ENCODE results near the gene FEV. TPM values are rescaled to one million over a fixed set of nuclear protein-coding genes. Genes with fewer than 3 reads are reported as not detected.

Gene FEV
- total and polyA plus RNA-seq, 2 donors (not counting 3 experiments of a cell fraction or from before 2014, with no cell fraction given) = not detected

DNA sequence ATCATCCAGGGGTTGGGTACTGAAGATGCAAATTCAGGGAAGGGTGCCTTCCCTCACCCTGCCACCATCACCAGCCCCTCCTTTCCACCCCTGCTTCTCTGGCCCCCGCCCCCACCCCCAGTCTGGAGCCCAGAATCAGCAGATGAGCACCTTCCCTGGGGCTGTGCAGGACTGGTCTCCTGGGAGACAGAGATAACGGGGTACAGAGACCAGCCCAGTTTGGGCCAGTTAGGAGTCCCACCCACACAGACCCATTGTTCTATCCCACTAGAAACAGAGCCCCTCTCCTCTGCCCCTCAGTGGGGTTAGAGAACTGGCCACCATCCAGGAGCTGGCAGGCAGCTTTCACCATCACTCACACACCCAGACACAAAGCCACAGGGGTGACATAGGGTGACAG, 12.7 kb upstream of the FEV start:
- H3K4me1 ChIP-seq (ENCODE audit: control insufficient read depth, extremely low read depth, insufficient read depth, low read length) = peaks cover 5% of the 10 kb centered on the region
- dilution Hi-C loops (cut with MboI; ENCODE audit: extremely low pct_ligation_motif_present, low sequenced_read_pairs) = no loop called here

DNA sequence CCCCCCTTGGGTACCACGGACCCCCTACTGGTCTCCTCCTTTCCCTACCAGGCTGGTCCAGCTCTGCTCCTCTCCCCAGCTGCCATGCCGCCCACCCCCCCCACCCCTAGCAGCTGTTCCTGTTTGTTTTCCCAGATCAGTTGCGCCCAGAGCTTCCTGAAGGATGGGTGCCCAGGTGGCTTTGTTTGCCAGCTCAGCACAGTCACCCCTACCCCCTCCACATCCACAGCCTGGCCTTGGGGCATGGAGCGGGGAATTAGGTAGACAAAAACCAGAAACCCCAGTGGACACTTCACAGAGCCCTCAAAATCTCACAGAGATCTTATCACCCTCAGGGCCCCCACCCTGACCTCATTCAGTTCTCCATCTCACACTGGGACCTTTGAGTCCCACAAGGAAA, 12.0 kb upstream of the FEV start:
- H3K27me3 ChIP-seq (ENCODE audit: control insufficient read depth in 2 of 2, insufficient read depth in 2 of 2, low read length in 2 of 2) = peaks cover 76 to 79% of the 10 kb centered on the region in 2 experiments
- no peak overlapping the region for H3K4me2 ChIP-seq (ENCODE audit: insufficient read depth, low read length)
- H3K4me1 ChIP-seq (ENCODE audit: control insufficient read depth, extremely low read depth, insufficient read depth, low read length) = peaks cover 5% of the 10 kb centered on the region
- no peak for DNase-seq (ENCODE audit: low read depth, low spot score)
- dilution Hi-C loops (cut with MboI; ENCODE audit: extremely low pct_ligation_motif_present, low sequenced_read_pairs) (no loop called here), intact Hi-C loops (cut with micrococcal nuclease) (no loop called here)
- no peak overlapping the region for H2AFZ ChIP-seq (ENCODE audit: low read depth, low read length)
- CTCF ChIA-PET = interaction anchor here (1.1 to 10.4 kb wide), 12 partner anchors 8 to 157 kb away, joined by 3 to 164 read pairs (median 8); partner anchors contain the start of genes FEV and IHH
- H3K4me3 ChIP-seq (replicated peaks in 1 of 3; ENCODE audit: insufficient read depth in 1 of 3, low read depth in 1 of 3, low read length in 3 of 3) = no peak overlapping the region
- no peaks in the 10 kb centered on the region for H4K20me1 ChIP-seq (replicated peaks; ENCODE audit: control insufficient read depth, extremely low read depth, insufficient read depth, low read length)
- no TSS peak for BruUV-seq (replicated peaks)
- no peaks in the 10 kb centered on the region for H3K9me3 ChIP-seq (replicated peaks; ENCODE audit: control insufficient read depth, insufficient read depth, low read length)
- H3K79me2 ChIP-seq (ENCODE audit: control insufficient read depth, insufficient read depth, low read length) = no peaks in the 10 kb centered on the region
- POLR2A ChIA-PET = no interaction called here
- no peak overlapping the region for H3K27ac ChIP-seq (ENCODE audit: insufficient read depth, low read depth, low read length)
- no peaks in the 10 kb centered on the region for H3K9me1 ChIP-seq (replicated peaks; ENCODE audit: control insufficient read depth, extremely low read depth, insufficient read depth, low read length)
- TF ChIP-seq JUN (IDR thresholded peaks at IDR 0.05; ENCODE audit: borderline replicate concordance, insufficient read depth, insufficient read length, low read depth) = no peak
- no peak for TF ChIP-seq MYC (IDR thresholded peaks at IDR 0.05; ENCODE audit: low read depth, low read length)
- TF ChIP-seq, protein P1, sequence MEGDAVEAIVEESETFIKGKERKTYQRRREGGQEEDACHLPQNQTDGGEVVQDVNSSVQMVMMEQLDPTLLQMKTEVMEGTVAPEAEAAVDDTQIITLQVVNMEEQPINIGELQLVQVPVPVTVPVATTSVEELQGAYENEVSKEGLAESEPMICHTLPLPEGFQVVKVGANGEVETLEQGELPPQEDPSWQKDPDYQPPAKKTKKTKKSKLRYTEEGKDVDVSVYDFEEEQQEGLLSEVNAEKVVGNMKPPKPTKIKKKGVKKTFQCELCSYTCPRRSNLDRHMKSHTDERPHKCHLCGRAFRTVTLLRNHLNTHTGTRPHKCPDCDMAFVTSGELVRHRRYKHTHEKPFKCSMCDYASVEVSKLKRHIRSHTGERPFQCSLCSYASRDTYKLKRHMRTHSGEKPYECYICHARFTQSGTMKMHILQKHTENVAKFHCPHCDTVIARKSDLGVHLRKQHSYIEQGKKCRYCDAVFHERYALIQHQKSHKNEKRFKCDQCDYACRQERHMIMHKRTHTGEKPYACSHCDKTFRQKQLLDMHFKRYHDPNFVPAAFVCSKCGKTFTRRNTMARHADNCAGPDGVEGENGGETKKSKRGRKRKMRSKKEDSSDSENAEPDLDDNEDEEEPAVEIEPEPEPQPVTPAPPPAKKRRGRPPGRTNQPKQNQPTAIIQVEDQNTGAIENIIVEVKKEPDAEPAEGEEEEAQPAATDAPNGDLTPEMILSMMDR (IDR thresholded peaks at IDR 0.05; ENCODE audit: extremely low read depth in 1 of 2, insufficient read depth in 1 of 2, low read depth in 1 of 2, low read length in 2 of 2) = no peak
- no peak for TF ChIP-seq FOS (IDR thresholded peaks at IDR 0.05; ENCODE audit: borderline replicate concordance, insufficient read depth, low read length)
- no peak for TF ChIP-seq EZH2 (IDR thresholded peaks at IDR 0.05; ENCODE audit: borderline replicate concordance, low read depth, low read length, severe bottlenecking)
- FAIRE-seq = no peak
- no peak overlapping the region for H3K9ac ChIP-seq (replicated peaks; ENCODE audit: extremely low read depth, insufficient read depth, low read length)
- H3K36me3 ChIP-seq (ENCODE audit: control insufficient read depth in 2 of 2, extremely low read depth in 1 of 2, insufficient read depth in 2 of 2, low read length in 2 of 2) = no peaks in the 10 kb centered on the region

More for the DNA sequence above, 12.7 kb upstream of the FEV start:
- Histone ChIP-seq H4K20me1 (replicated peaks; ENCODE audit: control insufficient read depth, extremely low read depth, insufficient read depth, low read length) (no peaks in the 10 kb centered on the region), H3K79me2 (ENCODE audit: control insufficient read depth, insufficient read depth, low read length) (no peaks in the 10 kb centered on the region), H3K27ac (ENCODE audit: insufficient read depth, low read depth, low read length) (no peak overlapping the region), H2AFZ (ENCODE audit: low read depth, low read length) (no peak overlapping the region), H3K36me3 (ENCODE audit: control insufficient read depth in 2 of 2, extremely low read depth in 1 of 2, insufficient read depth in 2 of 2, low read length in 2 of 2) (no peaks in the 10 kb centered on the region), H3K4me2 (ENCODE audit: insufficient read depth, low read length) (no peak overlapping the region), H3K4me3 (replicated peaks in 1 of 3; ENCODE audit: insufficient read depth in 1 of 3, low read depth in 1 of 3, low read length in 3 of 3) (no peak overlapping the region), H3K27me3 (ENCODE audit: control insufficient read depth in 2 of 2, insufficient read depth in 2 of 2, low read length in 2 of 2) (peaks cover 76 to 79% of the 10 kb centered on the region in 2 experiments), H3K9ac (replicated peaks; ENCODE audit: extremely low read depth, insufficient read depth, low read length) (no peak overlapping the region), H3K9me1 (replicated peaks; ENCODE audit: control insufficient read depth, extremely low read depth, insufficient read depth, low read length) (no peaks in the 10 kb centered on the region), H3K9me3 (replicated peaks; ENCODE audit: control insufficient read depth, insufficient read depth, low read length) (no peaks in the 10 kb centered on the region)
- no peak for FAIRE-seq
- TF ChIP-seq, protein P2, sequence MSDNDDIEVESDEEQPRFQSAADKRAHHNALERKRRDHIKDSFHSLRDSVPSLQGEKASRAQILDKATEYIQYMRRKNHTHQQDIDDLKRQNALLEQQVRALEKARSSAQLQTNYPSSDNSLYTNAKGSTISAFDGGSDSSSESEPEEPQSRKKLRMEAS (IDR thresholded peaks at IDR 0.05; ENCODE audit: insufficient read depth, insufficient read length) = no peak
- no peak for TF ChIP-seq POLR2AphosphoS5 (IDR thresholded peaks at IDR 0.05; ENCODE audit: insufficient read depth, low read depth, low read length)
- TF ChIP-seq GATA2 (IDR thresholded peaks at IDR 0.05; ENCODE audit: insufficient read depth, insufficient read length, low read depth, low read length) = no peak
- TF ChIP-seq POLR2A (IDR thresholded peaks at IDR 0.05; ENCODE audit: low read depth, low read length) = no peak
- TF ChIP-seq MYC (IDR thresholded peaks at IDR 0.05; ENCODE audit: low read depth, low read length) = no peak
- POLR2A ChIA-PET = no interaction called here
- no TSS peak for BruUV-seq (replicated peaks)
- DNase-seq (ENCODE audit: low read depth, low spot score) = no peak
- intact Hi-C loops (cut with micrococcal nuclease) = no loop called here
- CTCF ChIA-PET = interaction anchor here (1.7 to 10.4 kb wide), 4 partner anchors 15 to 157 kb away, joined by 7 to 164 read pairs (median 30); partner anchors contain the start of gene FEV
